ENCODE results near the gene TNKS1BP1.

The TNKS1BP1 gene

DNA sequence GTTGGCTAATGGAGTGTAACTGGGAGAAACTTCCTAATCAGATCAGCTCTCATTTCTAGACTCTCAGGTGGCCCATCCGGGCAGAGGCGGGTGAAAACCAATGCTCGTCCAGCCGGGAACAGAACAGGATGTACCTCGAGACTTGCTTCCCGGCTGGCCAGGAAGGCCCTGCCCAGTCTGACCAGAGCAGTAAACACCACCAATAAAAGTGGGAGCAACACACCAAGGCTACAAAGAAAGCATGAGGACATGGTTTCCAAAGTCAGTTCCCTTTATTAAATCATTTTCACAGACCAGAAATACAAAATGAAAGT, 940 bp upstream of the TNKS1BP1 start:
- DNase-seq, result no peak

GRCh38 chr11:57324154-57324885, 432 bp downstream of the TNKS1BP1 start:
- DNase-seq, result peak; percentile 22

GRCh38 chr11:57323855-57324153, 948 bp downstream of the TNKS1BP1 start:
- no peak for DNase-seq

GRCh38 chr11:57323167-57323854, 1.4 kb downstream of the TNKS1BP1 start:
- DNase-seq, result no peak

DNA sequence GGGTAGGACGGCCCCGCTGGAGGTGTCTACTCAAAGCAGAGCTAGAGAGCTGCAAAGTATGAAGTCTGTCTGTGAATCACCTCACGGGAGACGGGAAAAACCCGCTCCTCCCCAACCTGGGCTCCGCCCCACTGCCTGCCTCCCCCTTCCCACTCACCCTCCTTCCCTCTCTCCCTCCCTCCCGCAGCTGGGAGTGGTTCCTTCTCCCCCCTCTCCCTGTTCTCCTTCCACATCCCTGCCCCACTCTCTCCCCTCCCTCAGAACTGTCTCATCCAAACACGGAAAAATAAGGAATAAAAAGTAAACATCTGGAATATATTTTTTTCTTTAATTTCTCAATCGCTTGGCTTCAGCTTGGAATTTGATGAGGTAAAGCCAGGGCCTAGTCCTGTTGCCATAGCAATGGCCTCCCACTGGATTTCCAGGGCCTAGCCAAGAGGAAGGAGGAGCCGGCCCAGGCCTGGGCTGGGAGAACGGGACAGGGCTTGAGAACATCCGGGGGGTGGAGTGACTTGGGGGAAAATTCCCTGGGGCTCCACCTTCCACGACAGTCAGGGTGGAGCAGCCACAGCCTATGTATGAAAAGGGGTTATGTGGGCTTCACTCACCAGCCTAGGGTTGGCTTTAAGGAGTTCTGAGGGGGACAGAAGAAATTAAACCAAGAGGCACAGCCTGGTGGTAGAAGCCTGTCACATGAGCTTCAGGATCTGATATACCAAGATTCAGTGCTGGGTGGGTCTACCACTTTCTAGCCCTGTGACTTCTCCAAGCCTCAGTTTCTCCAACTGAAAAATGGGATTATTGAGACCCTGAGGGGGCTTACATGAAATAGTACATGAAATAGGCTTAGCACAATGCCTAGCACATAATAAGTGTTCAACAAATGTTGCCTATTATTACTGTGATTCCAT, 2.2 kb downstream of the TNKS1BP1 start:
- DNase-seq, result peak; percentile 40

- DNase-seq, result no peak
These were observed 3.1 kb downstream of the TNKS1BP1 start for GRCh38 chr11:57321388-57322255.

- DNase-seq, result no peak
These were observed 3.9 kb downstream of the TNKS1BP1 start for GRCh38 chr11:57320719-57321387.

GRCh38 chr11:57320067-57320718, 4.6 kb downstream of the TNKS1BP1 start:
- no peak for DNase-seq

DNA sequence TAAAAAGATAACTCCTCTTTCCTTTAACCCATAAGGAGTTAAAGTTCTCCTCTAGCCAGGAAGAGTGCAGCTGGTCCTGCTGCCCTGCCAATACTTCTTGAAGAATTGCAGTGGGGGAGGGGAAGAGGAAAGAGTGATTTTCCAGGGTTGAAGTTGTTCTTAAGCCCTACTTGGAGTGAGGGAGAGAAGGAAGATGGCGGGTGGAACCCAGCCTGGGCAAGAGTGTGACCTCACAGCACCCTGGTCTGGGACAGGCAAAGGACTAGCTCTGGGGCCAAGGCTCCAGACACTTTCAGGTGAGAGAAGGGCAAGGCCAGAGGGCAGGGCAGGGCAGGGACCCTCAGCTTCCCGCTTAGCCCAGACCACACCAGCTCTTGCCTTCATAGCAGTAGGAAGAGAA, 6.6 kb downstream of the TNKS1BP1 start:
- DNase-seq, result no peak

DNA sequence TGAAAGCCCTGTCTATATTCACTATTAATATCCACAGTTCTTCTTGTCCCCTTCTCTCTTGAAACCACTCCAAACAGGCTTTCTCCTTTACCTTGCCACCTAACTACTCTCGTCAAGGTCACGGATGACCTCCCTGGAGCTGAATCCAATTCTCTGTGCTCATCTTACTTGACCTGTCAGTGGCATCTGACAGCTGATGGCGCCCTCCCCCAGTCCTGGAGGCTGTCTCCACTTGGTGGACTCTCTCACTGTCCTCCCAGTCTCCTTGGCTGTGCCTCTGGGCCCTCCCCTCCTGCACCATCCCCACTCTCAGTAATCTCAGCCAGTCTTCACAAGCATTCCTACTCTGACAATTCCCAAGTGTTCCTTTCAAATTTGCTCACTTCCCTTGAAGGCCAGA, 8.7 kb downstream of the TNKS1BP1 start:
- DNase-seq, result no peak

GRCh38 chr11:57315491-57315890, 9.3 kb downstream of the TNKS1BP1 start:
- no peak for DNase-seq

- no peak for DNase-seq
These were observed 10.4 kb downstream of the TNKS1BP1 start for GRCh38 chr11:57314221-57314973.

- no peak for DNase-seq
These were observed 11.0 kb downstream of the TNKS1BP1 start for GRCh38 chr11:57313788-57314135.

DNA sequence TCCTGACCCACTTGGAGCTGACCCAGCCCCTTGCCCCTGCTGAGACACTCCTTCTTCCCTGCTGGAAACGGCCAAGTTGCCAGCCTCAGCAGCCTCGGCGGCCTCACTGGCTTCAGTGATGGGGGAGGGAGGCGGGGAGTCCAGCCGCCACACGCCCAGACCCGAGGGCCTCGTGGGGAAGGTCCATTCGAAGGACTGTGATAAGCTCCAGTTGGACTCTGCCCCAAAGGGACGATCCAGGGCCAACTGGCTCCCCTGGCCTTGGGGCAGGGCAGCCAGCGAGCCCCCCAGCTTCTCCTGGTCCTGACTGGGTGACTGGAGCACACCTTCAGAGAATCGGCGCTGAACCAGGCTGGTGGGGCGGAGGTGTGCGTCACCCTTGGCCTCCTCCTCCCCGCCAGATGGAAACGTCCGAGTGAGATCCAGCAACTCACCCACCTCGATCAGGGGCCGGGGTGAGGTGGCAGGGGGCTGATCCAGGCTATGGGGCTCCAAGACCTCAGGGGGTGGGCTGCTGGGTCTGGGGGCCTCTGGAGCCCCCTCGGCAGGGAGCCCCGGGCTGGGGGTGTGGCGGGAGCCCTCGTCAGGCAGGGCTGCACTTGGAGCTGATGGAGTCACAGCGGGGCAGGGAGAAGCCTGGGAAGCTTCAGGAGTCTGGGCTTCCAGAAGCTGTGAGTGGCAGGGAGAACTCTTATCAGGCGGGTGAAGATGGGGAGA, 11.5 kb downstream of the TNKS1BP1 start:
- no peak for DNase-seq

DNA sequence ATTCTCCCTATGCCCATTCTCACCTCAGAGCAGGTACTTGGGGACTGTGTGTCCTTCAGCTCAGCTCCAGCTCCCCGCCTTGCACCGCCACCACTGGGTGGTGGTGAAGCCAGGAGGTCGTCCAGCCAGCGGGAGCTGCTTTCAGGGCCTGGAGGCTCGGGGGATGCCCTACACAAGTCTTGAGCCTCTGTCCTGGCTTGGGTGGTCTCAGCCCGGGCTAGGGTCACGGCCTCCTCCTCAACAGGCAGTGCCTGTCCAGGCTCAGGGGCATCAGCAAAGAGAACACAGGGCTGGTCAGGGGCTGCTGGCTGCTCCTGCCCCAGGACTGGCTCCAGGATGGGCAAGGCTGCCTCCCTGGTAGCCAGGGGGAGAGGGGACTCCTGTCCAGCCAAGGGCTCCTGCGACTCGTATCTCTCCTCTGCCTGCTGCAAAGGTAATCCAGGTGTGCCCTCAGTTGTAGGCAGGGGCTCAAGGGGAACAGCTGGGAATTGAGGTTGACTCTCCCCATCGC, 12.2 kb downstream of the TNKS1BP1 start:
- DNase-seq, result no peak

DNA sequence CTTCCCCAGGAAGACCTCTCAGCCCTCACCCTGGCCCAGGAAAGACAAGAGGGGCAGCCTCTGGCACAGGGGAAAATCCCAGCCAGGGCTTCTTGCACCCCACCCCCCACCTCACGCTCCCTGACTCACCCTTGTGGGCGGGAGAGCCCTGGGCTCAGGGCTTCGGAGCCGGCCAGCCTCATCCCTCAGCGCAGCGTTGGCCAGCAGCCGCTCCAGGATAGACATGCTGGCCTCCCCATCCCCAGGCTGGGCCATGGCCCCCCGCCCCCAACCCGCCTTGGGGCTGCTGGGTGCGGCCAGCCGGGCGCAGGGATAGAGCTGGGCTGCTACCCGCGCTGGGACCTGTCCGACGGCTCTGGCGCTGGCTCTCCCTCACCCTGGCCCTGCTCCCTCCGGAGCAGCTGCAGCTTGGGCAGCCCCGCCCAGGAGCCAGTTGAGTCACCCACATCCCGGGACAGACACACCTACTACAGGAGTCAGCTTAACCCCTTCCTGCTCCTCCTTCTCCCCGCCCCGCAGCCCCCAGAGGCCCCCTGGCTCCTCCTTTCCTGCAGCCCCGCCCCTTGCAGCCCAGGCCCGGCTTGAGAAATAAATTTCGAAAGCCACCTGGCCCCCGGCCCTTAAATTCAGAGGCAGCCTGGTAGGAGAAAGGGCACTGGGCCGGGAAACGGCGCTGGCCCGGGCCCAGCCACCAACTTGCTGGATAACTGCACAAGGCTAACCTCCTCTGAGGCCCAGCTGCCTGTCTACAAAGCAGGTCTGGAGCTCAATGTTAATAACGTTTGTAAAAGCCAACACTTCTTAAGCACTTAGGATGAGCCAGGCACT, 13.4 kb downstream of the TNKS1BP1 start:
- DNase-seq, result peak; percentile 85

DNA sequence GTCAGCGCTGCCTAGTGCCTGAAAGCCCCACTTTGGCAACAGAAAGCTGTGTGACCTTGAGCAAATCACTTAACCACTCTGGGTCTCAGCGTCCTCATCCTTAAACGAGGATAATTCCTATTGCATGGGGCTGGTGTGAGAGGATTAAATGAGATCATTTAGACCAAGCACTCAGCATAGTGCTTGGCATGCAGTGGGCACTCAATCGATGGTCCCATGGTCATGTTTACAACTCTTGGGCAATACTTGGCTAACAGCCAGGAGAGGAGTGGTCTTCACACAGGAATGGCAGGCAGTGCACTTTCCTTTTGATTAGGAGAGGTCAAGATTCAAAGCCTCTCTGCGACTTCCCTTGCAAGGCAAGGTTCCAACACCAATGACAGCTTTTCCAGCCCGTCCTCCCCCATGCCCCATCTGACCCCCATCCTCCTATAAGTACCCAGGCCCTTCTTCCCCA, 14.1 kb downstream of the TNKS1BP1 start:
- no peak for DNase-seq

DNA sequence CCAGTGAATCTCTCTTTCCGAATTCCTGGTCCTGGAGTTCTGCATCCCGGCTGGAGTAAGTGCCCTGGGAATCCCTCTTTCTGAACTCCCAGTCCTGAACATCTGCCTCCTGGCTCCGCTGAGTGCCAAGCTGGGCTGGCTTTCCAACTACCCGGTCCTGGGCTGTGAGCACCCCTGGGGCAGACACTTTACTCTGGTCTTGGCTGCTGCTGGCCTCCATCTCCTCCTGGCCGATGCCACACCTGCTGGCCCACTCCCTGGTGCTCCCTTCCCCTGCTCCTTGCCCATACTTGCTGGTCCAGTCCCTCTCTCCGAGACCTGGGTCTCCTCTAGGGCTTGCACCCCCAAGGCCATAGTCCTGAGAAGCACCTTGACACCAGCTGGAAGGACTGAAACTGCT, 14.7 kb downstream of the TNKS1BP1 start:
- no peak for DNase-seq

Data from activated CD4-positive, alpha-beta T cell treated with anti-CD3 and anti-CD28 coated beads for 48 hours (primary cell).